H1 (cell line): ENCODE data around the gene INHA. TPM values are rescaled to one million over a fixed set of nuclear protein-coding genes. Genes with fewer than 3 reads are reported as not detected.

Experiments used
- CTCF ChIA-PET: fragments of 300-600 bp; sonication (Branson Sonifier 250); formaldehyde crosslinking; loops from one replicate; lab custom pipeline; 2021; ENCODE audit not compliant: partially characterized antibody; lab: Charles Lee
- POLR2A ChIA-PET: fragments of 300-600 bp; sonication (Branson Sonifier 250); formaldehyde crosslinking; loops from one replicate; lab custom pipeline; 2021; ENCODE audit warnings: inconsistent platforms; ENCODE audit not compliant: partially characterized antibody; lab: Charles Lee
- DNase-seq, 2 experiments: peaks; one replicate each; pipeline versions ENCODE4 v3.0.0 to v3.0.0-alpha.2; 2010 to 2022; ENCODE audit warnings: low spot score in 2 of 2, low read depth in 1 of 2, mixed read lengths in 1 of 2
- FAIRE-seq: peaks from 2 replicates; lab custom pipeline; 2011; peaks lifted over from hg19 to GRCh38; lab: Jason Lieb, UNC
- H2AFZ ChIP-seq: 2 replicates; pipeline ENCODE4 v1.8.1; 2012; ENCODE audit warnings: low read length, inconsistent platforms
- H2AK5ac ChIP-seq: 2 replicates; pipeline ENCODE4 v1.6.1; 2013; ENCODE audit warnings: low read depth, low read length
- H2BK120ac ChIP-seq: replicated peaks from 2 replicates; pipeline ENCODE3; 2013; ENCODE audit warnings: low read depth, low read length, inconsistent platforms
- H2BK12ac ChIP-seq: 2 replicates; pipeline ENCODE4 v1.6.1; 2013; ENCODE audit warnings: low read depth, low read length
- H2BK15ac ChIP-seq: 2 replicates; pipeline ENCODE4 v1.6.1; 2013; ENCODE audit warnings: low read length
- H2BK20ac ChIP-seq: 2 replicates; pipeline ENCODE4 v1.6.1; 2013; ENCODE audit warnings: low read length
- H2BK5ac ChIP-seq: 2 replicates; pipeline ENCODE4 v1.6.1; 2013; ENCODE audit warnings: low read depth, low read length
- H3K14ac ChIP-seq: 2 replicates; pipeline ENCODE4 v1.6.1; 2013; ENCODE audit warnings: inconsistent platforms; ENCODE audit not compliant: insufficient read length
- H3K18ac ChIP-seq: 2 replicates; pipeline ENCODE4 v1.6.1; 2013; ENCODE audit warnings: low read length; ENCODE audit errors: extremely low read depth
- H3K23ac ChIP-seq: 2 replicates; pipeline ENCODE4 v1.6.1; 2013; ENCODE audit warnings: inconsistent platforms; ENCODE audit not compliant: insufficient read length
- H3K23me2 ChIP-seq: 2 replicates; pipeline ENCODE4 v1.6.1; 2013; ENCODE audit warnings: low read depth, low read length
- H3K27ac ChIP-seq: 2 replicates; pipeline ENCODE4 v1.6.1; 2011; ENCODE audit warnings: low read depth, low read length, inconsistent platforms
- H3K27me3 ChIP-seq, 4 experiments: replicated peaks in 1 of 4; 1 replicate in 1 of 4; 2 replicates in 3 of 4; pipeline versions ENCODE4 v1.6.1 to v1.8.1; 2011 to 2013; ENCODE audit warnings: low read length in 3 of 4, mild to moderate bottlenecking in 3 of 4, inconsistent platforms in 2 of 4, mixed read lengths in 2 of 4, moderate library complexity in 1 of 4; ENCODE audit not compliant: control insufficient read depth in 3 of 4, insufficient read depth in 3 of 4; ENCODE audit errors: extremely low read depth in 1 of 4
- H3K36me3 ChIP-seq, 4 experiments: 2 replicates each; pipeline versions ENCODE4 v1.6.1 to v1.8.1; 2011 to 2013; ENCODE audit warnings: mild to moderate bottlenecking in 4 of 4, low read length in 3 of 4, moderate library complexity in 2 of 4, control low read depth in 1 of 4, inconsistent platforms in 1 of 4; ENCODE audit not compliant: insufficient read depth in 4 of 4, control insufficient read depth in 2 of 4
- H3K4ac ChIP-seq: replicated peaks from 2 replicates; pipeline ENCODE3; 2013; ENCODE audit warnings: low read length, low read depth, mixed read lengths, inconsistent platforms; ENCODE audit not compliant: insufficient read length
- H3K4me1 ChIP-seq, 4 experiments: replicated peaks in 1 of 4; 1 replicate in 1 of 4; 2 replicates in 3 of 4; pipeline versions ENCODE4 v1.6.1 to v1.8.1; 2011 to 2013; ENCODE audit warnings: low read length in 3 of 4, inconsistent platforms in 2 of 4, mixed read lengths in 1 of 4; ENCODE audit not compliant: insufficient read depth in 4 of 4, control insufficient read depth in 3 of 4
- H3K4me2 ChIP-seq, 2 experiments: 2 replicates each; pipeline versions ENCODE4 v1.6.1 to v1.8.1; 2011 to 2013; ENCODE audit warnings: low read depth in 2 of 2, low read length in 2 of 2, control low read depth in 1 of 2, inconsistent platforms in 1 of 2, mild to moderate bottlenecking in 1 of 2; ENCODE audit not compliant: insufficient read depth in 1 of 2
- H3K4me3 ChIP-seq, 4 experiments: fragments of 200-600, 300-600 bp in 1 of 4; sonication (generic), shearing (Covaris generic), sonication (Bioruptor Twin) in 1 of 4; 2 replicates each; pipeline versions ENCODE4 v1.5.1 to v1.8.1; 2011 to 2016; ENCODE audit warnings: low read length in 4 of 4, low read depth in 3 of 4, control low read depth in 2 of 4, inconsistent platforms in 2 of 4, mild to moderate bottlenecking in 2 of 4, mixed read lengths in 1 of 4, moderate library complexity in 1 of 4; ENCODE audit not compliant: insufficient read depth in 2 of 4; ENCODE audit errors: extremely low read depth in 1 of 4
- H3K56ac ChIP-seq: replicated peaks from 2 replicates; pipeline ENCODE3; 2013; ENCODE audit warnings: low read depth, mild to moderate bottlenecking, mixed read lengths, low read length, inconsistent platforms; ENCODE audit not compliant: insufficient read length
- H3K79me1 ChIP-seq: 2 replicates; pipeline ENCODE4 v1.6.1; 2013; ENCODE audit warnings: low read depth, low read length, control low read depth
- H3K79me2 ChIP-seq, 2 experiments: 2 replicates each; pipeline versions ENCODE4 v1.6.1 to v1.8.1; 2012 to 2013; ENCODE audit warnings: low read length in 2 of 2, mild to moderate bottlenecking in 2 of 2, inconsistent platforms in 1 of 2; ENCODE audit not compliant: insufficient read depth in 2 of 2, control insufficient read depth in 1 of 2
- H3K9ac ChIP-seq, 4 experiments: replicated peaks in 1 of 4; 1 replicate in 1 of 4; 2 replicates in 3 of 4; pipeline versions ENCODE4 v1.6.1 to v1.8.1; 2011 to 2013; ENCODE audit warnings: low read depth in 3 of 4, low read length in 3 of 4, control low read depth in 2 of 4, mild to moderate bottlenecking in 2 of 4, moderate library complexity in 2 of 4, inconsistent platforms in 1 of 4; ENCODE audit errors: extremely low read depth in 1 of 4
- H3K9me3 ChIP-seq, 2 experiments: 2 replicates each; pipeline versions ENCODE4 v1.6.1 to v1.8.1; 2012 to 2013; ENCODE audit warnings: mild to moderate bottlenecking in 2 of 2, moderate library complexity in 2 of 2, control low read depth in 1 of 2, inconsistent platforms in 1 of 2, low read depth in 1 of 2, low read length in 1 of 2, mixed read lengths in 1 of 2; ENCODE audit not compliant: insufficient read depth in 2 of 2
- H4K20me1 ChIP-seq, 2 experiments: replicated peaks in 1 of 2; 2 replicates each; pipeline versions ENCODE3 to v1.8.1; 2011 to 2013; ENCODE audit warnings: inconsistent platforms in 2 of 2, low read length in 2 of 2, mild to moderate bottlenecking in 1 of 2; ENCODE audit not compliant: insufficient read depth in 2 of 2, control insufficient read depth in 1 of 2
- H4K5ac ChIP-seq: 2 replicates; pipeline ENCODE4 v1.6.1; 2013; ENCODE audit warnings: low read length, low read depth, mixed read lengths, inconsistent platforms; ENCODE audit not compliant: insufficient read length
- H4K8ac ChIP-seq: 2 replicates; pipeline ENCODE4 v1.8.0; 2013; ENCODE audit warnings: mild to moderate bottlenecking, moderate library complexity, low read length, inconsistent platforms; ENCODE audit not compliant: insufficient read depth; ENCODE audit errors: extremely low read depth
- H4K91ac ChIP-seq: replicated peaks from 2 replicates; pipeline ENCODE3; 2013; ENCODE audit warnings: low read length, mixed read lengths, inconsistent platforms; ENCODE audit not compliant: insufficient read length
- NANOG ChIP-seq: IDR thresholded peaks from 2 replicates; pipeline ENCODE4 v1.6.1; 2011; ENCODE audit warnings: low read length, low read depth, mild to moderate bottlenecking, inconsistent platforms; ENCODE audit not compliant: insufficient read depth, poor library complexity, severe bottlenecking
- TAF1 ChIP-seq: IDR thresholded peaks from 2 replicates; pipeline ENCODE4 v1.6.1; 2011; ENCODE audit warnings: mild to moderate bottlenecking, low read depth, low read length
- ZNF274 ChIP-seq: IDR thresholded peaks from 2 replicates; pipeline ENCODE4 v1.7.0; 2012; ENCODE audit warnings: low read length, borderline replicate concordance; ENCODE audit errors: extremely low read depth
- WGBS, 2 experiments: shearing (Covaris generic) in 1 of 2; methylation state at CpG; one replicate each; pipeline versions ENCODE4 v1.1.6 to v1.1.7; 2013 to 2015; ENCODE audit warnings: low lambda C conversion rate in 2 of 2, mixed read lengths in 2 of 2, inconsistent platforms in 1 of 2, low coverage in 1 of 2, missing lambda C conversion rate in 1 of 2; ENCODE audit not compliant: insufficient replicate concordance in 2 of 2, insufficient coverage in 1 of 2, insufficient read length in 1 of 2; ENCODE audit errors: extremely low coverage in 1 of 2, missing lambda C conversion rate in 1 of 2; 5-methylcytosine and 5-hydroxymethylcytosine counted together
- polyA plus RNA-seq, 7 experiments: library from polyadenylated mRNA; depleted of rRNA in 3 of 7; stranded (reverse) in 5 of 7; unstranded in 2 of 7; fragments of >200 nt in 5 of 7; fragments of 200-250 nt in 2 of 7; gene quantifications; 1 replicate in 5 of 7; 2 replicates in 1 of 7; 4 replicates in 1 of 7; pipeline versions ENCODE4 v1.2.1 to v1.2.3, GENCODE V29; 2011 to 2013; ENCODE audit warnings: missing spikeins in 2 of 7, mixed read lengths in 2 of 7
- total RNA-seq: library from RNA; stranded (reverse); fragmentation: NEBNext Ultra II Directional; extraction: Animal tissue kit (Norgen Biotek cat#: 25700); gene quantifications from 2 replicates; pipeline ENCODE4 v1.2.1, GENCODE V29; 2021
- TF ChIP-seq, protein P1 (sequence below): IDR thresholded peaks from 2 replicates; pipeline ENCODE4 v1.6.1; 2011; ENCODE audit warnings: low read depth, mild to moderate bottlenecking, low read length; ENCODE audit not compliant: insufficient read depth

INHA gene
- total and polyA plus RNA-seq, 2 of the 8 experiments (the other 6 are each of a cell fraction or from before 2014, with no cell fraction given): 0.65 to 2.7 TPM

DNA sequence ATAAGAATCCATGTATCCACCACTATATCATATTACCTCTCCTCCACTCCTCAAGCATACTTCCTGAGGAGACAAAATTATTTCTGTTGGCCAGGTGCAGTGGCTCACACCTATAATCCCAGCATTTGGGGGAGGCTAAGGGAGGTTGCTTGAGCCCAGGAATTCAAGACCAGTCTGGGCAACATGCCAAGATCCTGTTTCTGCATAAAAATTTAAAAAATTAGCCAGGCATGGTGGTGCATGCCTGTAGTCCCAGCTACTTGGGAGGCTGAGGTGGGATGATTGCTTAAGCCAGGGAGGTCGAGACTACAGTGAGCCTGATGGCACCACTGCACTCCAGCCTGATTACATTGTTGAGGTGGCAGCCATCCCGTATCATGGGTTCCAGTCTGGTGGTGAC lies 9.2 kb downstream of the INHA start:
- no peak overlapping the region for H3K4ac ChIP-seq
- H3K23me2 ChIP-seq: no peaks in the 10 kb centered on the region; the same call in 1 of the 2 replicates
- no peak overlapping the region for H3K4me2 ChIP-seq
- H4K8ac ChIP-seq: no peak overlapping the region
- no peak overlapping the region for H3K23ac ChIP-seq
- no peak overlapping the region for H2BK12ac ChIP-seq
- FAIRE-seq (no peak), DNase-seq (no peak)
- H3K4me1 ChIP-seq: peaks cover 7 to 14% (median 11%) of the 10 kb centered on the region in 4 experiments
- no peak overlapping the region for H2BK20ac ChIP-seq
- H3K27me3 ChIP-seq: no peaks in the 10 kb centered on the region; a peak in 1 of 7 replicates
- no peaks in the 10 kb centered on the region for H3K79me2 ChIP-seq
- WGBS, 2 experiments: 88% methylated on average over 2 of the region's 2 CpGs; no CpG with 5 or more reads in 1 of the 2 experiments
- H2BK120ac ChIP-seq: no peak overlapping the region
- H3K27ac ChIP-seq: no peak overlapping the region
- no peak overlapping the region for H2BK15ac ChIP-seq
- no peak overlapping the region for H2AFZ ChIP-seq
- H3K36me3 ChIP-seq: no peaks in the 10 kb centered on the region
- H3K56ac ChIP-seq: no peak overlapping the region
- no peak overlapping the region for H3K4me3 ChIP-seq
- H3K79me1 ChIP-seq: no peaks in the 10 kb centered on the region
- no peak overlapping the region for H4K5ac ChIP-seq
- no peak overlapping the region for H4K91ac ChIP-seq
- CTCF ChIA-PET: interaction anchor here (0.6 to 5.9 kb wide), 6 partner anchors 10 to 38 kb away, joined by 3 to 51 read pairs (median 3); partner anchors contain the start of gene OBSL1
- TF ChIP-seq TAF1 (no peak), NANOG (no peak), ZNF274 (no peak)
- TF ChIP-seq, protein P1, sequence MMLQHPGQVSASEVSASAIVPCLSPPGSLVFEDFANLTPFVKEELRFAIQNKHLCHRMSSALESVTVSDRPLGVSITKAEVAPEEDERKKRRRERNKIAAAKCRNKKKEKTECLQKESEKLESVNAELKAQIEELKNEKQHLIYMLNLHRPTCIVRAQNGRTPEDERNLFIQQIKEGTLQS: no peak
- H3K14ac ChIP-seq: no peak overlapping the region
- no peak overlapping the region for H2AK5ac ChIP-seq
- no peak overlapping the region for H2BK5ac ChIP-seq
- H3K9ac ChIP-seq: no peak overlapping the region
- H4K20me1 ChIP-seq: no peaks in the 10 kb centered on the region
- H3K18ac ChIP-seq: no peak overlapping the region
- POLR2A ChIA-PET: interaction anchor here (1.3 to 18.6 kb wide), 3 partner anchors 10 to 23 kb away, joined by 3 to 293 read pairs (median 4); partner anchors contain the start of gene OBSL1
- no peaks in the 10 kb centered on the region for H3K9me3 ChIP-seq
